Activated CD8-positive, alpha-beta memory T cell treated with anti-CD3 and anti-CD28 coated beads, Interleukin-2, amount 10 ng/mL, durations not matched to agents 7 days and 5 days (primary cell): ENCODE results near the gene CCL22. TPM values are rescaled to one million over a fixed set of nuclear protein-coding genes. Genes with fewer than 3 reads are reported as not detected.

Source experiments
- ATAC-seq: fragments of 150-1000 bp; cut with Tn5 transposase; one replicate; pipeline ENCODE4 v1.10.0; 2021; ENCODE audit warnings: moderate library complexity
- CTCF ChIA-PET: fragments of 350-600 bp; sonication (Branson Sonifier 250); formaldehyde crosslinking; loops from one replicate; lab custom pipeline; 2021; ENCODE audit warnings: antibody characterized with exemption; lab: Charles Lee
- DNase-seq: peaks from one replicate; pipeline ENCODE4 v3.0.0-alpha.2; 2020
- H3K27ac Mint-ChIP-seq: one replicate; pipeline ENCODE4 v1.8.0; 2021; ENCODE audit warnings: mild to moderate bottlenecking, mixed read lengths
- H3K27me3 Mint-ChIP-seq: one replicate; pipeline ENCODE4 v1.8.0; 2021; ENCODE audit warnings: mixed read lengths
- H3K36me3 Mint-ChIP-seq: one replicate; pipeline ENCODE4 v1.8.0; 2021; ENCODE audit warnings: mild to moderate bottlenecking, mixed read lengths
- H3K4me1 Mint-ChIP-seq: one replicate; pipeline ENCODE4 v1.8.0; 2021; ENCODE audit warnings: mixed read lengths
- H3K4me3 Mint-ChIP-seq: one replicate; pipeline ENCODE4 v1.8.0; 2021; ENCODE audit warnings: mild to moderate bottlenecking, moderate library complexity, mixed read lengths
- H3K9me3 Mint-ChIP-seq: one replicate; pipeline ENCODE4 v1.8.0; 2022; ENCODE audit warnings: low read depth, mixed read lengths
- total RNA-seq, 2 experiments: library from RNA; stranded (reverse); gene quantifications; one replicate each; pipeline ENCODE4 v1.2.3, GENCODE V29; 2021

CCL22 gene
- total RNA-seq, 2 experiments from 2014 or later = 10.0 TPM; not detected in 1

GRCh38 chr16:57355898-57356414 lies 2.6 kb upstream of the CCL22 start:
- peaks cover 22% of the 10 kb centered on the region for H3K27me3 Mint-ChIP-seq
- H3K4me3 Mint-ChIP-seq = no peak overlapping the region
- DNase-seq = no peak
- CTCF ChIA-PET = interaction anchor here (0.6 kb wide), 1 partner anchor 70 kb away, joined by 3 read pairs; no protein-coding TSS in a partner anchor
- H3K36me3 Mint-ChIP-seq = no peaks in the 10 kb centered on the region
- peaks cover 9% of the 10 kb centered on the region for H3K4me1 Mint-ChIP-seq
- no peak for ATAC-seq
- H3K27ac Mint-ChIP-seq = no peak overlapping the region
- H3K9me3 Mint-ChIP-seq = no peaks in the 10 kb centered on the region

- ATAC-seq = no peak
- CTCF ChIA-PET = no interaction called here
- H3K4me3 Mint-ChIP-seq = no peak overlapping the region
- no peak overlapping the region for H3K27ac Mint-ChIP-seq
- H3K9me3 Mint-ChIP-seq = no peaks in the 10 kb centered on the region
- peaks cover 9% of the 10 kb centered on the region for H3K4me1 Mint-ChIP-seq
- H3K36me3 Mint-ChIP-seq = no peaks in the 10 kb centered on the region
- peaks cover 22% of the 10 kb centered on the region for H3K27me3 Mint-ChIP-seq
- DNase-seq = no peak
These were observed 2.0 kb upstream of the CCL22 start for GRCh38 chr16:57356547-57356946.

- Mint-ChIP-seq H3K36me3 (no peaks in the 10 kb centered on the region), H3K4me1 (peaks cover 9% of the 10 kb centered on the region), H3K9me3 (no peaks in the 10 kb centered on the region), H3K27ac (no peak overlapping the region), H3K27me3 (peaks cover 14% of the 10 kb centered on the region), H3K4me3 (no peak overlapping the region)
- CTCF ChIA-PET = no interaction called here
- ATAC-seq = no peak
- DNase-seq = no peak
These were observed 1.1 kb upstream of the CCL22 start for GRCh38 chr16:57357330-57358085.

GRCh38 chr16:57358086-57358420 lies 530 bp upstream of the CCL22 start:
- no peaks in the 10 kb centered on the region for H3K36me3 Mint-ChIP-seq
- peaks cover 9% of the 10 kb centered on the region for H3K4me1 Mint-ChIP-seq
- H3K9me3 Mint-ChIP-seq = no peaks in the 10 kb centered on the region
- ATAC-seq (no peak), DNase-seq (no peak)
- H3K27me3 Mint-ChIP-seq = peaks cover 11% of the 10 kb centered on the region
- H3K4me3 Mint-ChIP-seq = no peak overlapping the region
- H3K27ac Mint-ChIP-seq = no peak overlapping the region
- CTCF ChIA-PET = no interaction called here

- CTCF ChIA-PET = interaction anchor here (1.4 kb wide), 1 partner anchor 56 kb away, joined by 4 read pairs; no protein-coding TSS in a partner anchor
- Mint-ChIP-seq H3K36me3 (no peaks in the 10 kb centered on the region), H3K9me3 (no peaks in the 10 kb centered on the region), H3K4me3 (no peak overlapping the region), H3K27me3 (peaks cover 9% of the 10 kb centered on the region), H3K4me1 (peaks cover 9% of the 10 kb centered on the region), H3K27ac (no peak overlapping the region)
- ATAC-seq (no peak), DNase-seq (no peak)
These were observed 1.8 kb downstream of the CCL22 start for GRCh38 chr16:57360321-57360935.

GRCh38 chr16:57361404-57361803 lies 2.8 kb downstream of the CCL22 start:
- CTCF ChIA-PET = no interaction called here
- H3K27ac Mint-ChIP-seq = no peak overlapping the region
- no peaks in the 10 kb centered on the region for H3K36me3 Mint-ChIP-seq
- no peak overlapping the region for H3K4me3 Mint-ChIP-seq
- H3K9me3 Mint-ChIP-seq = no peaks in the 10 kb centered on the region
- peaks cover 9% of the 10 kb centered on the region for H3K4me1 Mint-ChIP-seq
- DNase-seq (no peak), ATAC-seq (no peak)
- peaks cover 9% of the 10 kb centered on the region for H3K27me3 Mint-ChIP-seq

- no peaks in the 10 kb centered on the region for H3K36me3 Mint-ChIP-seq
- H3K27ac Mint-ChIP-seq = no peak overlapping the region
- no peak overlapping the region for H3K4me3 Mint-ChIP-seq
- H3K27me3 Mint-ChIP-seq = peaks cover 19% of the 10 kb centered on the region
- H3K9me3 Mint-ChIP-seq = no peaks in the 10 kb centered on the region
- CTCF ChIA-PET = no interaction called here
- DNase-seq = no peak
- no peak for ATAC-seq
- H3K4me1 Mint-ChIP-seq = no peaks in the 10 kb centered on the region
These were observed 5.6 kb downstream of the CCL22 start for GRCh38 chr16:57364143-57364542.

GRCh38 chr16:57366544-57367040 lies 8.0 kb downstream of the CCL22 start:
- Mint-ChIP-seq H3K4me3 (no peak overlapping the region), H3K9me3 (no peaks in the 10 kb centered on the region), H3K27ac (no peak overlapping the region), H3K36me3 (no peaks in the 10 kb centered on the region), H3K27me3 (peaks cover 24% of the 10 kb centered on the region), H3K4me1 (no peaks in the 10 kb centered on the region)
- CTCF ChIA-PET = interaction anchor here (1.0 kb wide), 1 partner anchor 11 kb away, joined by 3 read pairs; no protein-coding TSS in a partner anchor
- DNase-seq (no peak), ATAC-seq (no peak)

- ATAC-seq (no peak), DNase-seq (no peak)
- H3K27ac Mint-ChIP-seq = no peak overlapping the region
- H3K36me3 Mint-ChIP-seq = no peaks in the 10 kb centered on the region
- no peak overlapping the region for H3K4me3 Mint-ChIP-seq
- H3K9me3 Mint-ChIP-seq = no peaks in the 10 kb centered on the region
- CTCF ChIA-PET = no interaction called here
- no peaks in the 10 kb centered on the region for H3K4me1 Mint-ChIP-seq
- H3K27me3 Mint-ChIP-seq = peaks cover 24% of the 10 kb centered on the region
These were observed 8.7 kb downstream of the CCL22 start for GRCh38 chr16:57367116-57367752.

- no peaks in the 10 kb centered on the region for H3K36me3 Mint-ChIP-seq
- peaks cover 14% of the 10 kb centered on the region for H3K27me3 Mint-ChIP-seq
- no peak overlapping the region for H3K27ac Mint-ChIP-seq
- CTCF ChIA-PET = no interaction called here
- no peak for DNase-seq
- H3K9me3 Mint-ChIP-seq = no peaks in the 10 kb centered on the region
- no peak overlapping the region for H3K4me3 Mint-ChIP-seq
- no peak for ATAC-seq
- H3K4me1 Mint-ChIP-seq = no peaks in the 10 kb centered on the region
These were observed 13.2 kb downstream of the CCL22 start for GRCh38 chr16:57371494-57372371.

GRCh38 chr16:57372372-57373116 lies 14.0 kb downstream of the CCL22 start, which contains the start of gene CX3CL1:
Gene CX3CL1 (plus strand): TSS chr16:57372490. CDS start chr16:57372569, 79 bp downstream.
- no peak for DNase-seq
- no peak within 1 kb of the TSS for H3K4me3 Mint-ChIP-seq
- CTCF ChIA-PET = no interaction called here
- no peak within 1 kb of the TSS for H3K27ac Mint-ChIP-seq
- no peak for ATAC-seq
- peaks cover 6% of the 10 kb centered on the region for H3K4me1 Mint-ChIP-seq
- H3K9me3 Mint-ChIP-seq = no peaks in the 10 kb centered on the region
- H3K27me3 Mint-ChIP-seq = peaks cover 9% of the 10 kb centered on the region
- H3K36me3 Mint-ChIP-seq = no peaks in the 10 kb centered on the region
